ENCODE results near the gene FMN1. TPM values are rescaled to one million over a fixed set of nuclear protein-coding genes. Genes with fewer than 3 reads are reported as not detected.
A peak's percentile ranks its signal among the peaks of the same experiment; 100 is the strongest.

Gene FMN1
- total and polyA plus RNA-seq, 10 of the 15 experiments (the other 5 are each of a cell fraction or from before 2014, with no cell fraction given) = 0.05 to 0.16 (median 0.08) TPM; not detected in 4

- FAIRE-seq (no peak), DNase-seq (ENCODE audit: low read depth, low spot score) (no peak), ATAC-seq (peak; percentile 14; the same call in 2 of the 3 replicates)
- WGBS (ENCODE audit: insufficient coverage, insufficient replicate concordance, low lambda C conversion rate, missing lambda C conversion rate) = 15% methylated on average over 3 of the region's 3 CpGs
- H3K9ac ChIP-seq (ENCODE audit: control insufficient read depth, insufficient read depth, low read length) = no peak overlapping the region
- intact Hi-C loops (cut with micrococcal nuclease; ENCODE audit: unreplicated experiment) (loop anchor here (5.0 kb wide), 1 partner anchor 42 kb away; no protein-coding TSS in a partner anchor), in situ Hi-C loops (cut with MboI) (no loop called here)
- peaks cover under 1% of the 10 kb centered on the region; the same call in 1 of the 3 replicates for H3K9me3 ChIP-seq (replicated peaks; ENCODE audit: control insufficient read depth, insufficient read depth, low read length)
- CTCF ChIA-PET = interaction anchor here (0.7 kb wide), 1 partner anchor 27 kb away, joined by 3 read pairs; no protein-coding TSS in a partner anchor
- RAD21 ChIA-PET (ENCODE audit: unreplicated experiment) = no interaction called here
- no TSS peak for BruUV-seq (replicated peaks)
- no peaks in the 10 kb centered on the region; a peak in 1 of 4 replicates for H3K27me3 ChIP-seq (replicated peaks in 1 of 2; ENCODE audit: control insufficient read depth in 2 of 2, insufficient read depth in 2 of 2, low read length in 1 of 2)
- no peak overlapping the region for H3K27ac ChIP-seq (ENCODE audit: control insufficient read depth, insufficient read depth)
- TF ChIP-seq EED (IDR thresholded peaks at IDR 0.05; ENCODE audit: low read depth) (no peak), MYB (IDR thresholded peaks at IDR 0.05; ENCODE audit: borderline replicate concordance, low read depth, low read length) (no peak), RUNX3 (IDR thresholded peaks at IDR 0.05; ENCODE audit: low read length) (peak; percentile 21; the same call in 1 of the 2 replicates), NR2C1 (IDR thresholded peaks at IDR 0.05) (no peak), SRF (IDR thresholded peaks at IDR 0.05; ENCODE audit: low read depth in 2 of 2, low read length in 2 of 2) (no peak), IRF4 (IDR thresholded peaks at IDR 0.05; ENCODE audit: low read depth, low read length) (no peak), ZBED1 (IDR thresholded peaks at IDR 0.05; ENCODE audit: borderline replicate concordance) (no peak), SMC3 (IDR thresholded peaks at IDR 0.05; ENCODE audit: borderline replicate concordance, low read length) (no peak), E2F4 (IDR thresholded peaks at IDR 0.05; ENCODE audit: low read depth, low read length) (no peak), MTA2 (IDR thresholded peaks at IDR 0.05; ENCODE audit: low read depth) (no peak)
- TF ChIP-seq, protein P1, sequence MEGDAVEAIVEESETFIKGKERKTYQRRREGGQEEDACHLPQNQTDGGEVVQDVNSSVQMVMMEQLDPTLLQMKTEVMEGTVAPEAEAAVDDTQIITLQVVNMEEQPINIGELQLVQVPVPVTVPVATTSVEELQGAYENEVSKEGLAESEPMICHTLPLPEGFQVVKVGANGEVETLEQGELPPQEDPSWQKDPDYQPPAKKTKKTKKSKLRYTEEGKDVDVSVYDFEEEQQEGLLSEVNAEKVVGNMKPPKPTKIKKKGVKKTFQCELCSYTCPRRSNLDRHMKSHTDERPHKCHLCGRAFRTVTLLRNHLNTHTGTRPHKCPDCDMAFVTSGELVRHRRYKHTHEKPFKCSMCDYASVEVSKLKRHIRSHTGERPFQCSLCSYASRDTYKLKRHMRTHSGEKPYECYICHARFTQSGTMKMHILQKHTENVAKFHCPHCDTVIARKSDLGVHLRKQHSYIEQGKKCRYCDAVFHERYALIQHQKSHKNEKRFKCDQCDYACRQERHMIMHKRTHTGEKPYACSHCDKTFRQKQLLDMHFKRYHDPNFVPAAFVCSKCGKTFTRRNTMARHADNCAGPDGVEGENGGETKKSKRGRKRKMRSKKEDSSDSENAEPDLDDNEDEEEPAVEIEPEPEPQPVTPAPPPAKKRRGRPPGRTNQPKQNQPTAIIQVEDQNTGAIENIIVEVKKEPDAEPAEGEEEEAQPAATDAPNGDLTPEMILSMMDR (IDR thresholded peaks at IDR 0.05 in 2 of 3, conservative IDR thresholded peaks at IDR 0.05 in 1 of 3; ENCODE audit: control insufficient read depth in 2 of 3, extremely low read depth in 1 of 3, insufficient read depth in 1 of 3, low read depth in 3 of 3, low read length in 3 of 3) = 0 out of 6 replicates have a peak, but pooled peaks of 1 of the 3 experiments have one; percentile 5
- no peaks in the 10 kb centered on the region for H4K20me1 ChIP-seq (ENCODE audit: control insufficient read depth, insufficient read depth)
- H3K36me3 ChIP-seq (ENCODE audit: control insufficient read depth in 2 of 2, insufficient read depth in 2 of 2, low read length in 1 of 2) = no peaks in the 10 kb centered on the region
- H3K4me2 ChIP-seq (ENCODE audit: control insufficient read depth, insufficient read depth) = peak overlapping the region; percentile 12; the same call in 1 of the 2 replicates
- POLR2A ChIA-PET = no interaction called here
- SMC1A ChIA-PET (ENCODE audit: uncharacterized antibody, unreplicated experiment) = no interaction called here
- H2AFZ ChIP-seq (ENCODE audit: control insufficient read depth, low read depth, low read length) = no peak overlapping the region
- H3K4me1 ChIP-seq (ENCODE audit: control insufficient read depth, insufficient read depth, low read length) = peaks cover 12% of the 10 kb centered on the region
- H3K4me3 ChIP-seq = no peak overlapping the region
- no peaks in the 10 kb centered on the region for H3K79me2 ChIP-seq (ENCODE audit: control insufficient read depth, insufficient read depth, low read length)
Observed at GRCh38 chr15:33159726-33160453, 34.6 kb downstream of the FMN1 start.

Data from GM12878 (cell line).